Natural killer cell (primary cell): ENCODE measurements around the gene COL25A1. TPM values are rescaled to one million over a fixed set of nuclear protein-coding genes. Genes with fewer than 3 reads are reported as not detected.

Experiments
- ATAC-seq, 3 donors: fragments of 150-1000 bp in 2 of 3; fragments of 200-7000 bp in 1 of 3; cut with Tn5 transposase; 1 replicate in 1 of 3; 2 replicates in 2 of 3; pipeline ENCODE4 v1.10.0; 2021; ENCODE audit warnings: mild to moderate bottlenecking in 2 of 3, moderate library complexity in 2 of 3
- DNase-seq, 2 donors: peaks; one replicate each; pipeline versions ENCODE4 v3.0.0 to v3.0.0-alpha.2; 2013 to 2021; ENCODE audit warnings: mixed read lengths in 1 of 2
- H3K27ac ChIP-seq: one replicate; pipeline ENCODE4 v1.5.1; 2013; ENCODE audit warnings: mild to moderate bottlenecking, low read length
- H3K27me3 ChIP-seq: one replicate; pipeline ENCODE4 v1.6.1; 2013; ENCODE audit warnings: low read length; ENCODE audit not compliant: control insufficient read depth, insufficient read depth
- H3K36me3 ChIP-seq: one replicate; pipeline ENCODE4 v1.6.1; 2013; ENCODE audit warnings: low read length; ENCODE audit not compliant: control insufficient read depth, insufficient read depth
- H3K4me1 ChIP-seq: one replicate; pipeline ENCODE4 v1.6.1; 2013; ENCODE audit warnings: low read length; ENCODE audit not compliant: control insufficient read depth, insufficient read depth
- H3K4me3 ChIP-seq: one replicate; pipeline ENCODE4 v1.5.1; 2013; ENCODE audit warnings: low read length
- H3K9me3 ChIP-seq: one replicate; pipeline ENCODE4 v1.6.1; 2013; ENCODE audit warnings: low read length; ENCODE audit not compliant: control insufficient read depth, insufficient read depth
- H3K27ac Mint-ChIP-seq, 2 donors: one replicate each; pipeline ENCODE4 v1.8.0; 2022; ENCODE audit warnings: mild to moderate bottlenecking in 2 of 2, mixed read lengths in 2 of 2, moderate library complexity in 1 of 2
- H3K27me3 Mint-ChIP-seq, 2 donors: one replicate each; pipeline ENCODE4 v1.8.0; 2022; ENCODE audit warnings: low read depth in 2 of 2, mixed read lengths in 2 of 2
- H3K36me3 Mint-ChIP-seq: one replicate; pipeline ENCODE4 v1.8.0; 2022; ENCODE audit warnings: mixed read lengths
- H3K4me1 Mint-ChIP-seq, 2 donors: one replicate each; pipeline ENCODE4 v1.8.0; 2022; ENCODE audit warnings: mixed read lengths in 2 of 2
- H3K4me3 Mint-ChIP-seq: one replicate; pipeline ENCODE4 v1.8.0; 2022; ENCODE audit warnings: mild to moderate bottlenecking, moderate library complexity, mixed read lengths
- H3K9me3 Mint-ChIP-seq, 2 donors: one replicate each; pipeline ENCODE4 v1.8.0; 2022; ENCODE audit warnings: mixed read lengths in 2 of 2
- WGBS: methylation state at CpG from one replicate; pipeline ENCODE4 v1.1.7; 2013; ENCODE audit warnings: missing lambda C conversion rate; ENCODE audit not compliant: insufficient coverage; 5-methylcytosine and 5-hydroxymethylcytosine counted together
- intact Hi-C: fragments of 100-400 bp; cut with micrococcal nuclease; formaldehyde crosslinking; loops from one replicate; pipeline ENCODE4 v1.14.2; 2022
- total RNA-seq, 4 donors: library from RNA; stranded (reverse); fragments of 120-200 nt in 1 of 4; gene quantifications; one replicate each; pipeline versions ENCODE4 v1.2.3 to v1.2.4, GENCODE V29; 2013 to 2022
- TF ChIP-seq, protein P1 (sequence below): fragments of 200-600 bp; IDR thresholded peaks from one replicate; pipeline ENCODE4 v1.8.0; 2022; ENCODE audit warnings: antibody characterized with exemption

The COL25A1 gene
- total RNA-seq, 3 donors from 2014 or later (not counting 1 experiment from before 2014, with no cell fraction given): 0.08 TPM; not detected in 2

DNA sequence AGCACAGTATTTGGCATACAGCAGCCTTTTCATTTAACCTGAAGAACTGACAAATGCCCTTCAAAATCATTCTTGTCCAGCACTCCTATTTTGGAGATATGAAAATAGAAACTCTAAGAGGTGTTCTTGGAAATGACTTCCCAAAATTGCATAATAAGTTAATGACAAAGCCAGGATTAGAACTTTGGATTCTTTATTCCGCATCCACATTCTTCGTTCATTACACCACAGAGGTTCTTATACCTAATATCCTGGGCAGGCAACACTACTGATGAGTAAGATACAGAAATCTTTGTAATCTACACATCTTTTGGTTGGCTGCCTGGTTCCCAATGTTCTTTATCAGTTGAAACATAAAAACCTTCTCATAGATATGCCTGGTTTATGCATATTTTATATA lies 5.9 kb downstream of the COL25A1 start:
- no peaks in the 10 kb centered on the region for H3K36me3 Mint-ChIP-seq
- peaks cover 7 to 9% of the 10 kb centered on the region in 2 donors for H3K4me1 Mint-ChIP-seq
- H3K4me3 ChIP-seq: no peak overlapping the region
- peaks cover 50% of the 10 kb centered on the region for H3K27me3 ChIP-seq
- H3K36me3 ChIP-seq: no peaks in the 10 kb centered on the region
- ATAC-seq (no peak), DNase-seq (no peak)
- peaks cover 20 to 79% of the 10 kb centered on the region in 2 donors for H3K27me3 Mint-ChIP-seq
- H3K27ac Mint-ChIP-seq: no peak overlapping the region
- H3K4me1 ChIP-seq: peaks cover 3% of the 10 kb centered on the region
- H3K4me3 Mint-ChIP-seq: no peak overlapping the region
- H3K27ac ChIP-seq: no peak overlapping the region
- no peaks in the 10 kb centered on the region for H3K9me3 Mint-ChIP-seq
- no peaks in the 10 kb centered on the region for H3K9me3 ChIP-seq
- WGBS: 100% methylated on average over 1 of the region's 2 CpGs
- intact Hi-C loops: no loop called here
- TF ChIP-seq, protein P1, sequence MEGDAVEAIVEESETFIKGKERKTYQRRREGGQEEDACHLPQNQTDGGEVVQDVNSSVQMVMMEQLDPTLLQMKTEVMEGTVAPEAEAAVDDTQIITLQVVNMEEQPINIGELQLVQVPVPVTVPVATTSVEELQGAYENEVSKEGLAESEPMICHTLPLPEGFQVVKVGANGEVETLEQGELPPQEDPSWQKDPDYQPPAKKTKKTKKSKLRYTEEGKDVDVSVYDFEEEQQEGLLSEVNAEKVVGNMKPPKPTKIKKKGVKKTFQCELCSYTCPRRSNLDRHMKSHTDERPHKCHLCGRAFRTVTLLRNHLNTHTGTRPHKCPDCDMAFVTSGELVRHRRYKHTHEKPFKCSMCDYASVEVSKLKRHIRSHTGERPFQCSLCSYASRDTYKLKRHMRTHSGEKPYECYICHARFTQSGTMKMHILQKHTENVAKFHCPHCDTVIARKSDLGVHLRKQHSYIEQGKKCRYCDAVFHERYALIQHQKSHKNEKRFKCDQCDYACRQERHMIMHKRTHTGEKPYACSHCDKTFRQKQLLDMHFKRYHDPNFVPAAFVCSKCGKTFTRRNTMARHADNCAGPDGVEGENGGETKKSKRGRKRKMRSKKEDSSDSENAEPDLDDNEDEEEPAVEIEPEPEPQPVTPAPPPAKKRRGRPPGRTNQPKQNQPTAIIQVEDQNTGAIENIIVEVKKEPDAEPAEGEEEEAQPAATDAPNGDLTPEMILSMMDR: no peak

DNA sequence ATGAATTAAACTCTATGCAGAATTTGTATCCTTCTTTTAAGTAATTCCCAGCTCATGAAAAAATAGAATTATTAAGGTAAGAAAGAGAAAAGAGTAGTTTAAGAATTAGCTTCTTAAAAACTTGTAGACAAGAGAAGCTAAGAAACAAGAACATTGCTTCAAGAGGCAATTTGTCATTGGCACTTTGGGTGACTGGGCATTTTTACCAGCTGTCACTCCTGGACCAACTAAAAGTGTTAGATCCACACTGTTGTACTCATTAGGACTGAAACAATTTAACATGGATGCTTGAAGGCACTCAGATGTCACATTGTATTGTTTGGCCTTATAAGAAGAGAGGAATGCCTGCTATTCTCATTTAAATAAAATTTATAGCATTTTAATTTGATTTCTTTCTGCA lies 7.4 kb downstream of the COL25A1 start:
- H3K36me3 ChIP-seq: no peaks in the 10 kb centered on the region
- Mint-ChIP-seq H3K27me3 (peaks cover 7 to 69% of the 10 kb centered on the region in 2 donors), H3K9me3 (no peaks in the 10 kb centered on the region), H3K4me1 (no peaks in the 10 kb centered on the region), H3K4me3 (no peak overlapping the region), H3K27ac (no peak overlapping the region), H3K36me3 (no peaks in the 10 kb centered on the region)
- TF ChIP-seq, protein P1: no peak
- peaks cover 35% of the 10 kb centered on the region for H3K27me3 ChIP-seq
- no peaks in the 10 kb centered on the region for H3K4me1 ChIP-seq
- H3K9me3 ChIP-seq: no peaks in the 10 kb centered on the region
- DNase-seq: no peak
- intact Hi-C loops: no loop called here
- H3K4me3 ChIP-seq: no peak overlapping the region
- ATAC-seq: no peak
- no peak overlapping the region for H3K27ac ChIP-seq

DNA sequence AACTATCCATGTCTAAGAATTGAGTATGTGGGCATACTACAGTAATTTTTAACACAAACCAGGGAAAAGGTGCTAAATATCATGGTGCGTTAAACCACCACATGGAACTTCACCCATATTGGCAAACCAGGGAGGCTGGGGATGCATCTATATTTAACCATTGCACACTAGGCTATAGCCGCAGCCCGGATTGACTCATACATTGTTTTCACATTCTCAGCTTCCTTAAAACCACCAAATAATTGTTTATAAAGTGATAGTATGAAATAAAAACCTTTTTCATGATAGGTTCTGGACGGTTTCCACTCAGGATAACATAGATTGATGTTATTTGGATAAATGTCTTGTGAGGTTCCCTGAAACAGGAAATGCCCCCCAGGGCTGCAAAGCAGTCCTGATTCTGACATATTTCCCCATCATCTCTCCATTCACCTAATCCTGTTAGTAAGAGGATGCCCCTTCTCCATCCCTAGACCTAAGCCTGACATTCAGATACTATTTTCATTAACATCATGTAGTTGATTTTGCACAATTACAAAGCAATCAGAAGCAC lies 7.9 kb downstream of the COL25A1 start:
- H3K27ac ChIP-seq: no peak overlapping the region
- H3K36me3 ChIP-seq: no peaks in the 10 kb centered on the region
- ATAC-seq (no peak), DNase-seq (no peak)
- Mint-ChIP-seq H3K4me3 (no peak overlapping the region), H3K36me3 (no peaks in the 10 kb centered on the region), H3K27me3 (peaks cover 2 to 63% of the 10 kb centered on the region in 2 donors), H3K4me1 (no peaks in the 10 kb centered on the region), H3K9me3 (no peaks in the 10 kb centered on the region), H3K27ac (no peak overlapping the region)
- H3K4me1 ChIP-seq: no peaks in the 10 kb centered on the region
- intact Hi-C loops: no loop called here
- 100% methylated on average over 1 of the region's 4 CpGs for WGBS
- peaks cover 30% of the 10 kb centered on the region for H3K27me3 ChIP-seq
- H3K9me3 ChIP-seq: no peaks in the 10 kb centered on the region
- TF ChIP-seq, protein P1: no peak
- H3K4me3 ChIP-seq: no peak overlapping the region

DNA sequence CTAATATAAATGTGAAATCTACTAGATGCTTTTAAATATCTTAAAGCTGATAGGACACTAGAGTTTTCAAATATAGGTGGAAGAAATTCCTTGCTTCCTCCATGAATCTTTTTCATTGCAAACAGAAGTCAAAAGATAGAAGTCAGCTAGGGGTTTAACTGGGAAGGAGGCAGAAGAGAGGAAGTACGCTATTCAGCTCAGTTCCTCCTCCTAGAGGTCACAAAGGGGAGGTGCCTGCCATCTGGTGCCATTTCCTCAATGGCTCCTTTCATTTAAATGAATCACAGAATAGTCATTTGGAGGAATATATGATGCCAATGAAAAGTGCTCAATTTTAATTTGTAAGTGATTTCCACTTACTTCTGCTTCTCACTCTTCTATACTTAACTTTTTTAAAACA lies 8.5 kb downstream of the COL25A1 start:
- Histone ChIP-seq H3K4me1 (no peaks in the 10 kb centered on the region), H3K27ac (no peak overlapping the region), H3K9me3 (no peaks in the 10 kb centered on the region), H3K27me3 (peaks cover 25% of the 10 kb centered on the region), H3K36me3 (no peaks in the 10 kb centered on the region), H3K4me3 (no peak overlapping the region)
- H3K27me3 Mint-ChIP-seq: peaks cover 2 to 59% of the 10 kb centered on the region in 2 donors
- H3K36me3 Mint-ChIP-seq: no peaks in the 10 kb centered on the region
- DNase-seq (peak in 1 of 2 donors; percentile 36), ATAC-seq (peak in 2 of 3 donors; percentile 40 to 49)
- H3K4me3 Mint-ChIP-seq: no peak overlapping the region
- intact Hi-C loops: no loop called here
- TF ChIP-seq, protein P1: peak; percentile 18
- no peak overlapping the region for H3K27ac Mint-ChIP-seq
- WGBS: 8% methylated on average over 1 of the region's 1 CpG
- H3K4me1 Mint-ChIP-seq: no peaks in the 10 kb centered on the region
- no peaks in the 10 kb centered on the region for H3K9me3 Mint-ChIP-seq
